Stromal cell of bone marrow (primary cell): Measurements from ENCODE around the gene ABCD1.

Experiments used
- DNase-seq: peaks from one replicate; pipeline ENCODE4 v3.0.0-alpha.2; 2012; ENCODE audit warnings: low read depth

The ABCD1 gene

GRCh38 chrX:153792368-153792767 lies 67.7 kb downstream of the ABCD1 start:
- no peak for DNase-seq

GRCh38 chrX:153793291-153793690 lies 68.6 kb downstream of the ABCD1 start:
- no peak for DNase-seq
